GM12865 (cell line): ENCODE results near the gene PTPRN2.

ENCODE experiments used
- DNase-seq: peaks from one replicate; pipeline ENCODE4 v3.0.0; 2010; ENCODE audit warnings: low read depth
- H3K4me3 ChIP-seq: 2 replicates; pipeline ENCODE4 v1.5.1; 2011; ENCODE audit warnings: mild to moderate bottlenecking, low read depth, low read length, control low read depth
- CTCF ChIP-seq: IDR thresholded peaks from 2 replicates; pipeline ENCODE4 v1.5.1; 2011; ENCODE audit warnings: low read length, control low read depth, low read depth, inconsistent platforms; ENCODE audit not compliant: insufficient read depth; ENCODE audit errors: missing control alignments

Gene PTPRN2

GRCh38 chr7:157991761-157992160 is 595.9 kb downstream of the PTPRN2 start:
- H3K4me3 ChIP-seq = no peak overlapping the region
- no peak for DNase-seq
- no peak for TF ChIP-seq CTCF

DNA sequence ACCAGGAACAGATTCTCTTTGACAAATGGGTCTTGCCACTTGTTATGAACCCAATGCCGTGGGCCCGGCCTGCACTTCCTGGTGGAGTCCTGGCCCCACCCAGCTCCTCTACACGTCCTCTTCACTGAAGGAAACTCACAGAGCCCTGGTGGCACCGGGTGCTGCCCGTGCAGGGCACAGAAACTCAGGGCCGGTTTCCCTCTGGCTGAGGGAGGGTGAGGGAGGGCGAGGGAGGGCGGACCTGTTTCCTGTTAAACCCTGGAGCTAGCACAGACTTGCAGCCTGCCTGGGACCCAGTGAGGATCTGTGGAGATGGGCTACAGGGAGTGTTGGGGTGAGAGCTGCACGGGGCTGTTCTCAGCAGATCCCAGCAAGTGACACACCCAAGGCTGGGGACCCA is 596.3 kb downstream of the PTPRN2 start:
- no peak overlapping the region for H3K4me3 ChIP-seq
- no peak for DNase-seq
- no peak for TF ChIP-seq CTCF

DNA sequence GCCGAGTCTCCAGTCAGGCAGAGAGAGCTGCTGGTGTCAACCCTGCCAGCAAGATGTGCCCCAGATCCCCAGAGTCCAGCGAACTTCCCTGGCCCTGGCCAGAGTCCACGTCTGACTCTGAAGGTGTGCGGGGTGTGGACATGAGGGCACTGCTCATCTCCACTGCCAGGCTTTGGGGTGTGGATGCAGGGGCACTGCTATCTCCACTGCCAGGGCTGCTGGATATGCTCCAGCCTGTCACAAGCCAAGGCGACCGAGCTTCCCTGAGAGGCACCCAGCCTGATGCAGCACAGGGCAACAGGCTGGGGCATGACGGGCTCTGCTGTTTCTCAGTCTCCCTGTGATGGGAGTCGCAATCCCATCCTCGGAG is 596.8 kb downstream of the PTPRN2 start:
- DNase-seq = no peak
- TF ChIP-seq CTCF = no peak
- no peak overlapping the region for H3K4me3 ChIP-seq

GRCh38 chr7:157990226-157990880 is 597.3 kb downstream of the PTPRN2 start:
- DNase-seq = no peak
- no peak overlapping the region for H3K4me3 ChIP-seq
- TF ChIP-seq CTCF = no peak

GRCh38 chr7:157989589-157989988 is 598.0 kb downstream of the PTPRN2 start:
- DNase-seq = no peak
- no peak for TF ChIP-seq CTCF
- H3K4me3 ChIP-seq = no peak overlapping the region

- DNase-seq = no peak
- TF ChIP-seq CTCF = no peak
- H3K4me3 ChIP-seq = no peak overlapping the region
These were observed 599.7 kb downstream of the PTPRN2 start for GRCh38 chr7:157987906-157988305.

DNA sequence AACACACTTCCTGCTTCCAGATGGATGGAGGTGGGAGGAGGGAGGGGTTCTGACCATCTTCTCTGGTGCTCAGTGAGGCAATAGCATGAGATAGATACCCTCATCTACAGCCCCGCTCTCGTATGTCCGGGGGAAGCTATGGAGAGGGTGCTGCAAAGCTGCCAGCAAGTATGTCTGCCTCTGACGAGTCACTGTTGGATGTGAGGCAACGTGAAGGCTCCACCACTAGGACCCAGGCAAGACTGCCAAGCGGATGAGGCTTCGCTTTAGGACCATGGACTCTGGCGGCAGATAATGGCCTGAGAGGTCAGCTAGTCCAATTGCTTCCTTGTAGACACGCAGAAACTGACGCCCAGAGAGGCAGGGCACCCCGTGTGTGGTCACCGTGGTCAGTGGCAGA is 601.6 kb downstream of the PTPRN2 start:
- TF ChIP-seq CTCF = no peak
- DNase-seq = no peak
- no peak overlapping the region for H3K4me3 ChIP-seq
